ENCODE measurements around the gene AFAP1L2.

DNA sequence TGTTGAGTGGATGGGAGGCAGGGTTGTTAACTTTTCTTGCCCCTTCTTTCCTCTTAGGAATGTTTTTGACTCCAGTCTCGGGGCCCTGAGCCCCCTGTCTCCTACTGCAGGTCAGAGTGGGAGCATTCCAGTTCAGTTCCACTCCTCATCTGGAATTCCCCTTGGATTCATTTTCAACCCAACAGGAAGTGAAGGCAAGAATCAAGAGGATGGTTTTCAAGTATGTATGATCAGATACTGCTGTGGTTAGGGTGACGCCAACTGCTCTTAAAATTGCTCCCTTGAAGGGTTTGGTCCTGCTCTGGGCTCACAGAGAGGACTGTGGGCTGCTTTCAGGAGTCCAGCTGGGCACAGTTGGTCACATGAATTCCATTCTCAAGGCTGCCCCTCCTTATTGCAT, 143.2 kb downstream of the AFAP1L2 start:
- no peak for TF ChIP-seq TAF1 (IDR thresholded peaks at IDR 0.05; ENCODE audit: low read depth)
- TF ChIP-seq, protein P1, sequence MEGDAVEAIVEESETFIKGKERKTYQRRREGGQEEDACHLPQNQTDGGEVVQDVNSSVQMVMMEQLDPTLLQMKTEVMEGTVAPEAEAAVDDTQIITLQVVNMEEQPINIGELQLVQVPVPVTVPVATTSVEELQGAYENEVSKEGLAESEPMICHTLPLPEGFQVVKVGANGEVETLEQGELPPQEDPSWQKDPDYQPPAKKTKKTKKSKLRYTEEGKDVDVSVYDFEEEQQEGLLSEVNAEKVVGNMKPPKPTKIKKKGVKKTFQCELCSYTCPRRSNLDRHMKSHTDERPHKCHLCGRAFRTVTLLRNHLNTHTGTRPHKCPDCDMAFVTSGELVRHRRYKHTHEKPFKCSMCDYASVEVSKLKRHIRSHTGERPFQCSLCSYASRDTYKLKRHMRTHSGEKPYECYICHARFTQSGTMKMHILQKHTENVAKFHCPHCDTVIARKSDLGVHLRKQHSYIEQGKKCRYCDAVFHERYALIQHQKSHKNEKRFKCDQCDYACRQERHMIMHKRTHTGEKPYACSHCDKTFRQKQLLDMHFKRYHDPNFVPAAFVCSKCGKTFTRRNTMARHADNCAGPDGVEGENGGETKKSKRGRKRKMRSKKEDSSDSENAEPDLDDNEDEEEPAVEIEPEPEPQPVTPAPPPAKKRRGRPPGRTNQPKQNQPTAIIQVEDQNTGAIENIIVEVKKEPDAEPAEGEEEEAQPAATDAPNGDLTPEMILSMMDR (IDR thresholded peaks at IDR 0.05; ENCODE audit: poor library complexity, severe bottlenecking) = no peak
- TF ChIP-seq POLR2AphosphoS5 (IDR thresholded peaks at IDR 0.05) = no peak
- TF ChIP-seq RAD21 (conservative IDR thresholded peaks at IDR 0.05) = no peak
- TF ChIP-seq EZH2 (IDR thresholded peaks at IDR 0.05; ENCODE audit: borderline replicate concordance, insufficient read depth, low read length, poor library complexity, severe bottlenecking) = no peak
- no peak for TF ChIP-seq EP300 (conservative IDR thresholded peaks at IDR 0.05; ENCODE audit: poor library complexity, severe bottlenecking)
- no peak for TF ChIP-seq SMC3 (conservative IDR thresholded peaks at IDR 0.05; ENCODE audit: poor library complexity)
- TF ChIP-seq, protein P2, sequence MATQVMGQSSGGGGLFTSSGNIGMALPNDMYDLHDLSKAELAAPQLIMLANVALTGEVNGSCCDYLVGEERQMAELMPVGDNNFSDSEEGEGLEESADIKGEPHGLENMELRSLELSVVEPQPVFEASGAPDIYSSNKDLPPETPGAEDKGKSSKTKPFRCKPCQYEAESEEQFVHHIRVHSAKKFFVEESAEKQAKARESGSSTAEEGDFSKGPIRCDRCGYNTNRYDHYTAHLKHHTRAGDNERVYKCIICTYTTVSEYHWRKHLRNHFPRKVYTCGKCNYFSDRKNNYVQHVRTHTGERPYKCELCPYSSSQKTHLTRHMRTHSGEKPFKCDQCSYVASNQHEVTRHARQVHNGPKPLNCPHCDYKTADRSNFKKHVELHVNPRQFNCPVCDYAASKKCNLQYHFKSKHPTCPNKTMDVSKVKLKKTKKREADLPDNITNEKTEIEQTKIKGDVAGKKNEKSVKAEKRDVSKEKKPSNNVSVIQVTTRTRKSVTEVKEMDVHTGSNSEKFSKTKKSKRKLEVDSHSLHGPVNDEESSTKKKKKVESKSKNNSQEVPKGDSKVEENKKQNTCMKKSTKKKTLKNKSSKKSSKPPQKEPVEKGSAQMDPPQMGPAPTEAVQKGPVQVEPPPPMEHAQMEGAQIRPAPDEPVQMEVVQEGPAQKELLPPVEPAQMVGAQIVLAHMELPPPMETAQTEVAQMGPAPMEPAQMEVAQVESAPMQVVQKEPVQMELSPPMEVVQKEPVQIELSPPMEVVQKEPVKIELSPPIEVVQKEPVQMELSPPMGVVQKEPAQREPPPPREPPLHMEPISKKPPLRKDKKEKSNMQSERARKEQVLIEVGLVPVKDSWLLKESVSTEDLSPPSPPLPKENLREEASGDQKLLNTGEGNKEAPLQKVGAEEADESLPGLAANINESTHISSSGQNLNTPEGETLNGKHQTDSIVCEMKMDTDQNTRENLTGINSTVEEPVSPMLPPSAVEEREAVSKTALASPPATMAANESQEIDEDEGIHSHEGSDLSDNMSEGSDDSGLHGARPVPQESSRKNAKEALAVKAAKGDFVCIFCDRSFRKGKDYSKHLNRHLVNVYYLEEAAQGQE (IDR thresholded peaks at IDR 0.05; ENCODE audit: borderline replicate concordance) = no peak
- TF ChIP-seq MXI1 (conservative IDR thresholded peaks at IDR 0.05; ENCODE audit: poor library complexity, severe bottlenecking) = no peak

Data from neural cell (in vitro differentiated cells).